ENCODE results near the gene MYBBP1A.

MYBBP1A gene

GRCh38 chr17:4506892-4507291 lies 48.3 kb downstream of the MYBBP1A start:
- Histone ChIP-seq H3K9me3 (ENCODE audit: control insufficient read depth in 2 of 2, low read length in 2 of 2) (no peaks in the 10 kb centered on the region), H3K27ac (ENCODE audit: low read length) (no peak overlapping the region), H3K4me1 (ENCODE audit: control insufficient read depth, insufficient read depth, low read length) (peaks cover 23% of the 10 kb centered on the region), H3K27me3 (ENCODE audit: control insufficient read depth in 1 of 2, insufficient read depth in 2 of 2, low read length in 2 of 2) (peaks cover 16 to 31% of the 10 kb centered on the region in 2 donors), H3K4me3 (ENCODE audit: low read length in 2 of 2) (no peak overlapping the region), H3K36me3 (ENCODE audit: control insufficient read depth in 2 of 2, insufficient read depth in 2 of 2, low read length in 2 of 2) (no peaks in the 10 kb centered on the region), H3K9ac (ENCODE audit: low read length in 2 of 2) (no peak overlapping the region)

- Histone ChIP-seq H3K9ac (ENCODE audit: low read length in 2 of 2) (no peak overlapping the region), H3K27ac (ENCODE audit: low read length) (no peak overlapping the region), H3K4me1 (ENCODE audit: control insufficient read depth, insufficient read depth, low read length) (peaks cover 23% of the 10 kb centered on the region), H3K27me3 (ENCODE audit: control insufficient read depth in 1 of 2, insufficient read depth in 2 of 2, low read length in 2 of 2) (peaks cover 20 to 34% of the 10 kb centered on the region in 2 donors), H3K36me3 (ENCODE audit: control insufficient read depth in 2 of 2, insufficient read depth in 2 of 2, low read length in 2 of 2) (no peaks in the 10 kb centered on the region), H3K4me3 (ENCODE audit: low read length in 2 of 2) (no peak overlapping the region), H3K9me3 (ENCODE audit: control insufficient read depth in 2 of 2, low read length in 2 of 2) (no peaks in the 10 kb centered on the region)
Observed at GRCh38 chr17:4506175-4506813, 48.9 kb downstream of the MYBBP1A start.

DNA sequence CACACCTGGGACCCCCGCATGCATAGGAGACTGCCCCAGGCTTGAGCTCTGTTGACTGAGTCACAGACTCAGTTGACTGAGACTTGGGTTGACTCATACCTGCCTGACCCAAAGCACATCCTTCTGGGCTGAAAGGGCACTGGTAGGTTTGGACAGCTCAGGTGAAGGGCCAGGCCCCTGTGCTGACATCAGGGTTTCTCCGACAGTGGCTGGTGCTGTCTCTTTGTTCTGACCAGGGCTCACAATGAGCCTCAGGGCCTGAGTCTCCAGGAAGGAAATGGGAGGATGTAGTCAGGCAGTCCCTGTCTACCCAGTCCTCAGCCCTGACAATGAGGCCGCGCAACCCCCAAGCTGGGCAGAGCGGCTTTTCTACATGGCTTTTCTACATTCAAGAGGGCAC lies 50.0 kb downstream of the MYBBP1A start:
- Histone ChIP-seq H3K4me1 (ENCODE audit: control insufficient read depth, insufficient read depth, low read length) (peaks cover 20% of the 10 kb centered on the region), H3K4me3 (ENCODE audit: low read length in 2 of 2) (no peak overlapping the region), H3K9ac (ENCODE audit: low read length in 2 of 2) (no peak overlapping the region), H3K27me3 (ENCODE audit: control insufficient read depth in 1 of 2, insufficient read depth in 2 of 2, low read length in 2 of 2) (peaks cover 31 to 42% of the 10 kb centered on the region in 2 donors), H3K9me3 (ENCODE audit: control insufficient read depth in 2 of 2, low read length in 2 of 2) (no peaks in the 10 kb centered on the region), H3K27ac (ENCODE audit: low read length) (no peak overlapping the region), H3K36me3 (ENCODE audit: control insufficient read depth in 2 of 2, insufficient read depth in 2 of 2, low read length in 2 of 2) (no peaks in the 10 kb centered on the region)

DNA sequence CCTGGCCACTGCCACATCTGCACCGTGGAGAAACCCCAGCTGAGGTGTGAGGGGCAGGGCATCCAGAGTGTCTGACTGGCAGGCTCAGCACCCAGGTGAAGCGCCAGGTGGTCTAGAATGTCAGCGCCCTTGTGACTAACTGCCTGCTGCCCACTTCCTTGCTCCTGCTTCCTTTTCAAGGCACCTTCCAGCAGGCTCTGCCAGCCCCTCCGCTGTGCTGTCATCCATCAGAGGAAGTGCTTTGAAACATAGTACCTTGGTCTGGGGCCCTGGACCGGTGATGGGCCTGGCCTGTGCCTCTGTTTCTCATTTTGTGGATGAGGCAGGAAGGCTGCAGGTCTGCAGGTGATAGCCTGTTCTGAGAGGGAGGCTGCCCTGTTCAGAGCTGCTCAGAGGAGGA lies 51.0 kb downstream of the MYBBP1A start:
- Histone ChIP-seq H3K4me1 (ENCODE audit: control insufficient read depth, insufficient read depth, low read length) (peaks cover 27% of the 10 kb centered on the region), H3K4me3 (ENCODE audit: low read length in 2 of 2) (no peak overlapping the region), H3K9me3 (ENCODE audit: control insufficient read depth in 2 of 2, low read length in 2 of 2) (no peaks in the 10 kb centered on the region), H3K27ac (ENCODE audit: low read length) (no peak overlapping the region), H3K27me3 (ENCODE audit: control insufficient read depth in 1 of 2, insufficient read depth in 2 of 2, low read length in 2 of 2) (peaks cover 31 to 45% of the 10 kb centered on the region in 2 donors), H3K36me3 (ENCODE audit: control insufficient read depth in 2 of 2, insufficient read depth in 2 of 2, low read length in 2 of 2) (no peaks in the 10 kb centered on the region), H3K9ac (ENCODE audit: low read length in 2 of 2) (no peak overlapping the region)

GRCh38 chr17:4503283-4504025 lies 51.7 kb downstream of the MYBBP1A start:
- peaks cover 28% of the 10 kb centered on the region for H3K4me1 ChIP-seq (ENCODE audit: control insufficient read depth, insufficient read depth, low read length)
- no peak overlapping the region for H3K9ac ChIP-seq (ENCODE audit: low read length in 2 of 2)
- H3K9me3 ChIP-seq (ENCODE audit: control insufficient read depth in 2 of 2, low read length in 2 of 2): no peaks in the 10 kb centered on the region
- H3K36me3 ChIP-seq (ENCODE audit: control insufficient read depth in 2 of 2, insufficient read depth in 2 of 2, low read length in 2 of 2): no peaks in the 10 kb centered on the region
- no peak overlapping the region for H3K27ac ChIP-seq (ENCODE audit: low read length)
- H3K4me3 ChIP-seq (ENCODE audit: low read length in 2 of 2): no peak overlapping the region
- H3K27me3 ChIP-seq (ENCODE audit: control insufficient read depth in 1 of 2, insufficient read depth in 2 of 2, low read length in 2 of 2): peaks cover 31 to 45% of the 10 kb centered on the region in 2 donors

GRCh38 chr17:4502466-4503154 lies 52.6 kb downstream of the MYBBP1A start:
- Histone ChIP-seq H3K4me1 (ENCODE audit: control insufficient read depth, insufficient read depth, low read length) (peaks cover 29% of the 10 kb centered on the region), H3K36me3 (ENCODE audit: control insufficient read depth in 2 of 2, insufficient read depth in 2 of 2, low read length in 2 of 2) (no peaks in the 10 kb centered on the region), H3K4me3 (ENCODE audit: low read length in 2 of 2) (no peak overlapping the region), H3K27me3 (ENCODE audit: control insufficient read depth in 1 of 2, insufficient read depth in 2 of 2, low read length in 2 of 2) (peaks cover 31 to 43% of the 10 kb centered on the region in 2 donors), H3K9ac (ENCODE audit: low read length in 2 of 2) (no peak overlapping the region), H3K9me3 (ENCODE audit: control insufficient read depth in 2 of 2, low read length in 2 of 2) (no peaks in the 10 kb centered on the region), H3K27ac (ENCODE audit: low read length) (no peak overlapping the region)

DNA sequence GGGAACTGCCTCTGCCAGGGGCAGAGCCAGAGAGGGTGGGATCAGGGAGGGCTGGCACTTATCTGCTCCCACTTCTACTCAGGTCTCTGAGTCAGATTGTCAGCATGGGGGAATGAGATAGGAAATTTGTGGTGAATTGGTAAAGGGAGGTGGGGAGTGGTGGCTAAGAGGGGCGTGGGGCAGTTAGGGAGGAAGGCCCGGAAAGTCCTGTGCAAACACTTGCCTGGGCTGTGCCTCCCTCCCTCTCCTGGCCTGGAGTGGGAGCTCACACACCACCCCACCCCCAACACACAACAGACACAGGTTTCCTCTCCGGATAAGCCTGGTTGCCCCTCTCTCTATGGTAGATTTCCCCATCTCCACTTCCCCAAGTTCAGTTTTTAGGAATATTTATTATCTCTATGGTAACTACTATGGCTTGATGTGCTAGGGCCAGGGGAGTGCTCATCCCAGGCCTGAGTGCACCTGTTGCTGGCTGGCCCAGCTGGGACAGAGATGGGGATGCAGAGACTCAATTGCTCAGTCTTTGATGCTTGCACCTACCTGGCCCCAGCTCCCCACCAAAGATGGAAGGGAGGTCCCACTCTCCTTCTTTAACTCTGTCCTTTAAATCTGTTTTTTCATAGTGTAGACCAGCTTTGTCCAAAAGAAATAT lies 53.8 kb downstream of the MYBBP1A start:
- Histone ChIP-seq H3K4me3 (ENCODE audit: low read length in 2 of 2) (no peak overlapping the region), H3K36me3 (ENCODE audit: control insufficient read depth in 2 of 2, insufficient read depth in 2 of 2, low read length in 2 of 2) (no peaks in the 10 kb centered on the region), H3K9ac (ENCODE audit: low read length in 2 of 2) (no peak overlapping the region), H3K9me3 (ENCODE audit: control insufficient read depth in 2 of 2, low read length in 2 of 2) (no peaks in the 10 kb centered on the region), H3K4me1 (ENCODE audit: control insufficient read depth, insufficient read depth, low read length) (peaks cover 29% of the 10 kb centered on the region), H3K27ac (ENCODE audit: low read length) (no peak overlapping the region), H3K27me3 (ENCODE audit: control insufficient read depth in 1 of 2, insufficient read depth in 2 of 2, low read length in 2 of 2) (peaks cover 31 to 42% of the 10 kb centered on the region in 2 donors)

DNA sequence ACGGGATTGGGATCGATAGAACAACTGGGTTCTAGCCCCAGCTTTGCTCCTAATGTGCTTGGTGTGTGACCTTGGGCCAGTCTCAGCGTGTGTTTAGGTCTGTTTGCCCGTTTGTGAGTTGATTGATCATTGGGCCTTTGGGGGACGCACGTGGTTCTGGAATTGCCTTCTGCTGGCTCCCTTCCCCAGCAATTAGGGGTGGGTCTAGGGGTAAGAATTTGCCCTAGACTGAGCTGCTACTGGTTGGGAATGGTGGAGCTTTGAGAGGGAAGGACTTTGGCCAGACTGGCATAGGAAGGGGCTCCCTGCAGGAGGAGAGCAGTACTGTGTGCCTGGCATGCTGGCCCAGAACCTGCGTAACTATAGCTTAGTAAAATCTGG lies 55.0 kb downstream of the MYBBP1A start:
- H3K27me3 ChIP-seq (ENCODE audit: control insufficient read depth in 1 of 2, insufficient read depth in 2 of 2, low read length in 2 of 2): peaks cover 31 to 36% of the 10 kb centered on the region in 2 donors
- H3K27ac ChIP-seq (ENCODE audit: low read length): no peak overlapping the region
- H3K9ac ChIP-seq (ENCODE audit: low read length in 2 of 2): no peak overlapping the region
- H3K36me3 ChIP-seq (ENCODE audit: control insufficient read depth in 2 of 2, insufficient read depth in 2 of 2, low read length in 2 of 2): no peaks in the 10 kb centered on the region
- peak overlapping the region in 1 of 2 donors; percentile 66 for H3K4me3 ChIP-seq (ENCODE audit: low read length in 2 of 2)
- H3K4me1 ChIP-seq (ENCODE audit: control insufficient read depth, insufficient read depth, low read length): peaks cover 20% of the 10 kb centered on the region
- no peaks in the 10 kb centered on the region for H3K9me3 ChIP-seq (ENCODE audit: control insufficient read depth in 2 of 2, low read length in 2 of 2)

- no peaks in the 10 kb centered on the region for H3K36me3 ChIP-seq (ENCODE audit: control insufficient read depth in 2 of 2, insufficient read depth in 2 of 2, low read length in 2 of 2)
- H3K9ac ChIP-seq (ENCODE audit: low read length in 2 of 2): no peak overlapping the region
- peak overlapping the region; percentile 53 to 66 for H3K4me3 ChIP-seq (ENCODE audit: low read length in 2 of 2)
- no peaks in the 10 kb centered on the region for H3K9me3 ChIP-seq (ENCODE audit: control insufficient read depth in 2 of 2, low read length in 2 of 2)
- H3K27ac ChIP-seq (ENCODE audit: low read length): no peak overlapping the region
- H3K4me1 ChIP-seq (ENCODE audit: control insufficient read depth, insufficient read depth, low read length): peaks cover 19% of the 10 kb centered on the region
- peaks cover 31 to 34% of the 10 kb centered on the region in 2 donors for H3K27me3 ChIP-seq (ENCODE audit: control insufficient read depth in 1 of 2, insufficient read depth in 2 of 2, low read length in 2 of 2)
Observed at GRCh38 chr17:4499431-4500190, 55.6 kb downstream of the MYBBP1A start.

Measured in stomach smooth muscle (tissue), 2 donors.